IMR-90 (cell line): ENCODE data around the gene CCDC107.

Experiments used
- CHD1 ChIP-seq: IDR thresholded peaks from 2 replicates; pipeline ENCODE4 v1.6.1; 2012; ENCODE audit warnings: low read depth, low read length, improper control_type of control experiment
- FOS ChIP-seq: fragments of 150-350 bp; IDR thresholded peaks from 2 replicates; pipeline ENCODE4 v1.6.1; 2016; ENCODE audit warnings: low read depth, low read length
- MAFK ChIP-seq: IDR thresholded peaks from 2 replicates; pipeline ENCODE4 v1.6.1; 2012; ENCODE audit warnings: low read depth, low read length, improper control_type of control experiment
- MAZ ChIP-seq: IDR thresholded peaks from 2 replicates; pipeline ENCODE4 v1.6.1; 2012; ENCODE audit warnings: low read depth, mild to moderate bottlenecking, low read length, improper control_type of control experiment, moderate library complexity, borderline replicate concordance
- POLR2A ChIP-seq: IDR thresholded peaks from 2 replicates; pipeline ENCODE4 v1.6.1; 2012; ENCODE audit warnings: mild to moderate bottlenecking, low read depth, low read length
- RCOR1 ChIP-seq: IDR thresholded peaks from 2 replicates; pipeline ENCODE4 v1.6.1; 2012; ENCODE audit warnings: mild to moderate bottlenecking, low read length, improper control_type of control experiment; ENCODE audit not compliant: insufficient replicate concordance
- TF ChIP-seq, protein P1 (sequence below): conservative IDR thresholded peaks from 2 replicates; pipeline ENCODE4 v1.5.1; 2012; ENCODE audit warnings: mild to moderate bottlenecking, low read depth, low read length, improper control_type of control experiment
- TF ChIP-seq, protein P2 (sequence below): fragments of 150-350 bp; IDR thresholded peaks from 2 replicates; pipeline ENCODE4 v1.6.1; 2017; ENCODE audit warnings: mild to moderate bottlenecking, antibody characterized with exemption, low read length, low read depth

GRCh38 chr9:35679091-35679490 lies 21.0 kb downstream of the CCDC107 start:
- TF ChIP-seq, protein P1, sequence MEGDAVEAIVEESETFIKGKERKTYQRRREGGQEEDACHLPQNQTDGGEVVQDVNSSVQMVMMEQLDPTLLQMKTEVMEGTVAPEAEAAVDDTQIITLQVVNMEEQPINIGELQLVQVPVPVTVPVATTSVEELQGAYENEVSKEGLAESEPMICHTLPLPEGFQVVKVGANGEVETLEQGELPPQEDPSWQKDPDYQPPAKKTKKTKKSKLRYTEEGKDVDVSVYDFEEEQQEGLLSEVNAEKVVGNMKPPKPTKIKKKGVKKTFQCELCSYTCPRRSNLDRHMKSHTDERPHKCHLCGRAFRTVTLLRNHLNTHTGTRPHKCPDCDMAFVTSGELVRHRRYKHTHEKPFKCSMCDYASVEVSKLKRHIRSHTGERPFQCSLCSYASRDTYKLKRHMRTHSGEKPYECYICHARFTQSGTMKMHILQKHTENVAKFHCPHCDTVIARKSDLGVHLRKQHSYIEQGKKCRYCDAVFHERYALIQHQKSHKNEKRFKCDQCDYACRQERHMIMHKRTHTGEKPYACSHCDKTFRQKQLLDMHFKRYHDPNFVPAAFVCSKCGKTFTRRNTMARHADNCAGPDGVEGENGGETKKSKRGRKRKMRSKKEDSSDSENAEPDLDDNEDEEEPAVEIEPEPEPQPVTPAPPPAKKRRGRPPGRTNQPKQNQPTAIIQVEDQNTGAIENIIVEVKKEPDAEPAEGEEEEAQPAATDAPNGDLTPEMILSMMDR, result no peak
- TF ChIP-seq POLR2A (no peak), RCOR1 (no peak), MAFK (no peak), MAZ (no peak), CHD1 (no peak), FOS (no peak)
- TF ChIP-seq, protein P2, sequence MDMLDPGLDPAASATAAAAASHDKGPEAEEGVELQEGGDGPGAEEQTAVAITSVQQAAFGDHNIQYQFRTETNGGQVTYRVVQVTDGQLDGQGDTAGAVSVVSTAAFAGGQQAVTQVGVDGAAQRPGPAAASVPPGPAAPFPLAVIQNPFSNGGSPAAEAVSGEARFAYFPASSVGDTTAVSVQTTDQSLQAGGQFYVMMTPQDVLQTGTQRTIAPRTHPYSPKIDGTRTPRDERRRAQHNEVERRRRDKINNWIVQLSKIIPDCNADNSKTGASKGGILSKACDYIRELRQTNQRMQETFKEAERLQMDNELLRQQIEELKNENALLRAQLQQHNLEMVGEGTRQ, result no peak
